DOHH2 (cell line): ENCODE results near the gene NPHP1.

Source experiments
- CTCF ChIP-seq: fragments of 200-600 bp; sonication (generic); IDR thresholded peaks from one replicate; pipeline ENCODE4 v1.5.1; 2014; ENCODE audit warnings: antibody characterized with exemption, mild to moderate bottlenecking, low read depth, low read length; ENCODE audit not compliant: poor library complexity, severe bottlenecking
- EZH2phosphoT487 ChIP-seq: fragments of 200-600 bp; sonication (generic); IDR thresholded peaks from 2 replicates; pipeline ENCODE4 v1.6.1; 2017; ENCODE audit warnings: borderline replicate concordance, mild to moderate bottlenecking, antibody characterized with exemption, low read length, moderate library complexity, mixed read lengths

DNA sequence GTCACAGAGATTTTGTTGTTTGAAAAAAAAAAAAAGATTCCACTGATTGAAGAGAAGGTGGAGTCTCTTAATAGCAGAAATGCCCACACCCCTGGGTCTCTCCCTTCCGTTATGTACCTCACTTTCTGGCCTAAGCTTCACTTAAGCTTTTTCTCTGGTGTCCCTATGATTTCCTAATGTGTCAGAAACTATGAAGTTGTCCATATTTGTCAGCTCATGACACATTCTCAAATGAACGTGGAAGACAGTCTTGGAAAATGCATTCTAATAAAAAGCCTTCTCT, 83.8 kb downstream of the NPHP1 start:
- TF ChIP-seq CTCF (no peak), EZH2phosphoT487 (no peak)
